Bronchial epithelial cell (primary cell): ENCODE data around the gene KMT5B. TPM values are rescaled to one million over a fixed set of nuclear protein-coding genes. Genes with fewer than 3 reads are reported as not detected.
"Not testable (repeated sequence)": the region's sequence is repeated elsewhere in the genome, so short reads cannot be mapped to it uniquely, and the experiment has no call there.

Experiments used
- DNase-seq: peaks from one replicate; pipeline ENCODE4 v3.0.0-alpha.2; 2010; ENCODE audit warnings: low read depth
- FAIRE-seq: peaks from 2 replicates; lab custom pipeline; 2011; peaks lifted over from hg19 to GRCh38; lab: Jason Lieb, UNC
- H3K27me3 ChIP-seq: 2 replicates; pipeline ENCODE4 v1.5.1; 2011; ENCODE audit warnings: low read length; ENCODE audit not compliant: control insufficient read depth, insufficient read depth
- H3K36me3 ChIP-seq: 2 replicates; pipeline ENCODE4 v1.5.1; 2011; ENCODE audit warnings: low read length; ENCODE audit not compliant: control insufficient read depth, insufficient read depth
- H3K4me3 ChIP-seq: 2 replicates; pipeline ENCODE4 v1.5.1; 2011; ENCODE audit warnings: mild to moderate bottlenecking, low read depth, low read length, control low read depth
- total RNA-seq: library from RNA; depleted of rRNA; stranded (reverse); fragments of >200 nt; gene quantifications from 2 replicates; pipeline ENCODE4 v1.2.1, GENCODE V29; 2014
- TF ChIP-seq, protein P1 (sequence below): IDR thresholded peaks from 2 replicates; pipeline ENCODE4 v1.5.1; 2011; ENCODE audit warnings: mild to moderate bottlenecking, moderate library complexity, low read length, control low read depth, inconsistent platforms; ENCODE audit not compliant: insufficient read depth, severe bottlenecking

Gene KMT5B
- total RNA-seq, 1 donor from 2014 or later: 35.8 TPM

DNA sequence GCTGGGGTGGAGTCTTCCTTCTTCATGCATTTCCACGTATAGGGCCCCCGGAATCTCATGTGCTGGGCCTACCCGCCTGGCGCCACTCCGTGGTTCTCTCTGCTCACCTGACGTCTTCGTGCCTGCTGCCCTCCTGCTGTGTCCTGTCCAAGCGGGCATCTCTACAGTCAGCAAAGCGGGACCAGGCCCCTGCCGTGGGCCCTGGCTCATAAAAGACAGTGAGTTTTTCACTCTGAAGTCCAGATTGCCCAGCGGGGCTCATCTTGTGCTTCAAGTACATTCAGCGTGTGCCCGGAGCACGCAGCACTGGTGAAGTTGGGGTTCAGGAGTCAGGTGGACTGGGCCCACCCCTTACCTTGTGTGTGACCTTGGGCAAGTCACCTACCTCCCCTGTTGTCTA is 41.3 kb upstream of the KMT5B start:
- Histone ChIP-seq H3K27me3 (no peaks in the 10 kb centered on the region), H3K36me3 (no peaks in the 10 kb centered on the region), H3K4me3 (no peak overlapping the region)
- DNase-seq (no peak), FAIRE-seq (no peak)
- TF ChIP-seq, protein P1, sequence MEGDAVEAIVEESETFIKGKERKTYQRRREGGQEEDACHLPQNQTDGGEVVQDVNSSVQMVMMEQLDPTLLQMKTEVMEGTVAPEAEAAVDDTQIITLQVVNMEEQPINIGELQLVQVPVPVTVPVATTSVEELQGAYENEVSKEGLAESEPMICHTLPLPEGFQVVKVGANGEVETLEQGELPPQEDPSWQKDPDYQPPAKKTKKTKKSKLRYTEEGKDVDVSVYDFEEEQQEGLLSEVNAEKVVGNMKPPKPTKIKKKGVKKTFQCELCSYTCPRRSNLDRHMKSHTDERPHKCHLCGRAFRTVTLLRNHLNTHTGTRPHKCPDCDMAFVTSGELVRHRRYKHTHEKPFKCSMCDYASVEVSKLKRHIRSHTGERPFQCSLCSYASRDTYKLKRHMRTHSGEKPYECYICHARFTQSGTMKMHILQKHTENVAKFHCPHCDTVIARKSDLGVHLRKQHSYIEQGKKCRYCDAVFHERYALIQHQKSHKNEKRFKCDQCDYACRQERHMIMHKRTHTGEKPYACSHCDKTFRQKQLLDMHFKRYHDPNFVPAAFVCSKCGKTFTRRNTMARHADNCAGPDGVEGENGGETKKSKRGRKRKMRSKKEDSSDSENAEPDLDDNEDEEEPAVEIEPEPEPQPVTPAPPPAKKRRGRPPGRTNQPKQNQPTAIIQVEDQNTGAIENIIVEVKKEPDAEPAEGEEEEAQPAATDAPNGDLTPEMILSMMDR: no peak

DNA sequence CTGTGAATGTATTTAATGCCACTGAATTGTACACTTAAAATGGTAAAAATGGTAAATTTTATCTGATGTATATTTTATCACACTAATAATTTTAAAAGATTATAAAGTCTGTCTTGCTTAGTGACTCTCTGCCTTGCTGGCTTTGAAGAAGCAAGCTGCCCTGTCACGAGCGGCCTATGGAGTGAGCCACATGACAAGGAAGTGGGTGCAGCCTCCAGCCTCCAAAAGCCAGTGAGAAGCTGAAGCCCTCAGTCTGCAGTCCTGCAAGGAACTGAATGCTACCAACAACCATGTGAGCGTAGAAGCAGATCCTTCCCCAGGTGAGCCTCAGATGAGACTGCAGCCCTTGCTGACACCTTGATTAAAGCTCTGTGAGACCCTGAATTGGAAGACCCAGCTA is 38.7 kb upstream of the KMT5B start:
- H3K27me3 ChIP-seq: no peaks in the 10 kb centered on the region
- H3K4me3 ChIP-seq: no peak overlapping the region
- FAIRE-seq (no peak), DNase-seq (no peak)
- no peaks in the 10 kb centered on the region for H3K36me3 ChIP-seq
- TF ChIP-seq, protein P1: no peak

DNA sequence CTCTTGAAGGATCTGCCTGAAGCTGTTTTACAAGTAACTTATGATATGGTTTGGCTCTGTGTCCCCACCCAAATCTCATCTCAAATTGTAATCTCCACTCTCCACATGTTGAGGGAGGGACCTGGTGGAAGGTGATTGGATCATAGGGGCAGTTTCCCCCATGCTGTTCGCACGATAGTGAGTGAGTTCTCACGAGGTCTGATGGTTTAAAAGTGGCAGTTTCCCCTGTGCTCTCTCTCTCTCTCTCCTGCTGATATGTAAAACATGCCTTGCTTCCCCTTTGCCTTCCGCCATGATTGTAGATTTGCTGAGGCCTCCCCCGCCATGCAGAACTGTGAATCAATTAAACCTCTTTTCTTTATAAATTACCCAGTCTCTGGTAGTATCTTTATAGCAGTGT is 31.8 kb upstream of the KMT5B start:
- not testable (repeated sequence) for H3K27me3 ChIP-seq, DNase-seq, FAIRE-seq, H3K4me3 ChIP-seq, H3K36me3 ChIP-seq

DNA sequence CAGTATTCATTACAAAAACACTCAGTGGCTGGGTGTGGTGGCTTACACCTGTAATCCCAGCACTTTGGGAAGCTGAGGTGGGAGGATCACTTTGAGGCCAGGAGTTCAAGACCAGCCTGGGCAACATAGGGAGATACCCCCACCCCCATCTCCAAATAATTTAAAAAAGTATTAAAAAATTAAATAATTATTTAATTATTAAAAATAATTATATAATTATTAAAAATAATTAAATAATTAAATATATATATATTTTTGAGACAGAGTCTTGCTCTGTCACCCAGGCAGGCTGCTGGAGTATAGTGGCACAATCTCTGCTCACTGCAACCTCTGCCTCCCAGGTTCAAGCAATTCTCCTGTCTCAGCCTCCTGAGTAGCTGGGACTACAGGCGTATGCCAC is 30.8 kb upstream of the KMT5B start:
- not testable (repeated sequence) for DNase-seq, H3K27me3 ChIP-seq, H3K4me3 ChIP-seq, H3K36me3 ChIP-seq, FAIRE-seq

DNA sequence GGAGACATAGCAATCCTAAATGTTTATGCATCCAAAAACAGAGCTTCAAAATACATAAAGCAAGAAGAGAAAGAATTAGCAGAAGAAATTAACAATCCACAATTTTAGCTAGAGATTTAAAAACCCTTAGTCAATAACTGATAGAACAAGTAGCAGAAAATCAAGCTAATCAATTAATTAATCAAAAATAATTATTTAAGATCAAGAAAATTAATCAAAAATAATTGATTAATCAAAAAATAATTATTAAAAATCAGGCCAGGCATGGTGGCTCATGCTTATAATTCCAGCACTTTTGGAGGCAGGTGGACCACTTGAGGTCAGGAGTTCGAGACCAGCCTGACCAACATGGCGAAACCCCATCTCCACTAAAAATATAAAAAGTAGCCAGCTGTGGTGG is 29.5 kb upstream of the KMT5B start:
- no peak for DNase-seq
- H3K27me3 ChIP-seq: peaks cover 1% of the 10 kb centered on the region
- TF ChIP-seq, protein P1: no peak

DNA sequence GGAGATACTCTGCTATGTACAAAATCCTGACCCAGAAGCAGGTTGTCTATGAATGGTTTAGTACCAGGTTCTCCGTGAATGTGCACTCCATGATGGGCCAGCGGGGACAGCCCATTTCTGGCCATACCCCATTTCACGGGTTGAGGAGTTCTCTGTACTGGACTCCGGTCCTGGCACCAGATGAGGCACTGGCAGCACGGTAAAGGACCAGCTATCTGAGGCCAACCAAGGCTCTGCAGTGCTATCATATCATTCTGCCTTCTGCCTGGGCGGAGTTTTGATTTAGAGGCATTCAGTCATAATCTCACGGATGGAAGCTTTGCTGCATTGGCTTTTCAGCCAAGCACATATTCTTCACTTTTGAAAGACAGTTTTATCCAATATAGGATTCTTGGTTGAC is 18.5 kb upstream of the KMT5B start:
- DNase-seq (no peak), FAIRE-seq (no peak)
- Histone ChIP-seq H3K4me3 (no peak overlapping the region), H3K27me3 (no peaks in the 10 kb centered on the region), H3K36me3 (no peaks in the 10 kb centered on the region)
- TF ChIP-seq, protein P1: no peak

More for the DNA sequence above, 29.5 kb upstream of the KMT5B start:
- Histone ChIP-seq H3K4me3 (no peak overlapping the region), H3K36me3 (no peaks in the 10 kb centered on the region)
- no peak for FAIRE-seq

DNA sequence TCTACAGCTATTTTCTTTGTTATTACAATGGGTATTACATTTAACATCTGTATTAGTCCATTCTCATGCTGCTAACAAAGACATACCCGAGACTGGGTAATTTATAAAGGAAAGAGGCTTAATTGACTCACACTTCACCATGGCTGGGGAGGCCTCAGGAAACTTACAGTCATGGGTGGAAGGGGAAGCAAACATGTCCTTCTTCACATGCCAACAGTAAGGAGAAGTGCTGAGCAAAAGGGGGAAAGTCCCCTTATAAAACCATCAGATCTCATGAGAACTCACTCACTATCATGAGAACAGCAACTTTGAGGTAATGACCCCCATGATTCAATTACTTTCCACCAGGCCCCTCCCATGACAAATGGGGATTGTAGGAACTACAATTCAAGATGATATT is 16.5 kb upstream of the KMT5B start:
- DNase-seq (no peak), FAIRE-seq (no peak)
- Histone ChIP-seq H3K36me3 (no peaks in the 10 kb centered on the region), H3K27me3 (no peaks in the 10 kb centered on the region), H3K4me3 (no peak overlapping the region)
- TF ChIP-seq, protein P1: no peak
